ENCODE results near the gene LRCH2.

Gene LRCH2

DNA sequence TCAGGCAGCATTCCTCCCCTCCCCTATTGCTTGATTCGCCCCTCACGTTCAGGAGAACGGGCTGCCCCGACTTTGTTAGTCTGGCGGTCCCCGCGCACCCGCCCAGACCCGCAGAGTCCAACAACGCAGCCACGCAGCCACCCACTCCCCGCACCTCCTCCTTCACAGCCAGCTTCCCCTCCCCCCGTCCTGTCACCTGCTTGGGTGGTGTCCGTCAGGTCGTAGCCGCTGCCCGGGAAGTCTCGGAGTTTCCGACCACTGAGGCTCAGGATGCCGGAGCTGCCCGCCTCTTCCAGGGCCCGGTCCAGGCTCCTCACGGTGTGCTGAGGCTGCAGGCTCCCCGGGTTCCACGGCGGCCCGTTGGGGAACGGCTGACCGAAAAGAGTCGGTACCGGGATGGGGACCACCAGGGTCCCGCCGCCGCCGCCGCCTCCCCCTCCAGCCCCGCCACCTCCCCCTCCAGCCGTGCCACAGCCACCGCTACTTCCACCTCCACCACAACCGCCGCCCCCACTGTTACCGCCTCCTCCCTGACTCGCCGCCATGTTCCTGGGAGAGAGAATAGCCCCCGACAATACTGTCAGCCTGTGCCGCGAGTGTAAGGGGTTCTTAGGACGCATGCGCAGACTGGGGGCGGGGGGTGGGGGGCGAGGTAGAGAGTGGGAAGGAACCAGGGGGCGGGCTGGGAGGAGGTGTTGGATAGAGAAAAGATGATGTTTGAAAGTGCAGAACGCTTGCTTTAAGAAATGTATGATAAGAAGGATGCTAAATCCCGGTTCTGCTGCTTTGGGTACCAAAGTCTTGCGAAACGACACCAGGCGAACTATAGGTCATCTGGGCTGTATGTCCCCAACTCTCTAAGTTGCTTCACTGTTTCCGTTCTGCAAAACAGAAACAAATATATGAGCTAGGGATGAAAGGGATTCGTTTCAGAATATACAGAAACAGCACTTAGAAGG is at the start of gene LRCH2:
Gene LRCH2, minus strand, starts transcription at position 600 of the 959 bp plus-strand sequence. Its CDS starts 55 bp downstream, at position 545.
- TF ChIP-seq NFIC (IDR thresholded peaks at IDR 0.05) (no peak), RAD21 (IDR thresholded peaks at IDR 0.05; ENCODE audit: low read depth) (no peak), CEBPB (IDR thresholded peaks at IDR 0.05) (no peak), MAX (IDR thresholded peaks at IDR 0.05) (no peak), TCF12 (IDR thresholded peaks at IDR 0.05; ENCODE audit: low read depth) (no peak), EP300 (IDR thresholded peaks at IDR 0.05; ENCODE audit: borderline replicate concordance) (no peak), FOXM1 (IDR thresholded peaks at IDR 0.05; ENCODE audit: borderline replicate concordance, low read depth) (no peak)

DNA sequence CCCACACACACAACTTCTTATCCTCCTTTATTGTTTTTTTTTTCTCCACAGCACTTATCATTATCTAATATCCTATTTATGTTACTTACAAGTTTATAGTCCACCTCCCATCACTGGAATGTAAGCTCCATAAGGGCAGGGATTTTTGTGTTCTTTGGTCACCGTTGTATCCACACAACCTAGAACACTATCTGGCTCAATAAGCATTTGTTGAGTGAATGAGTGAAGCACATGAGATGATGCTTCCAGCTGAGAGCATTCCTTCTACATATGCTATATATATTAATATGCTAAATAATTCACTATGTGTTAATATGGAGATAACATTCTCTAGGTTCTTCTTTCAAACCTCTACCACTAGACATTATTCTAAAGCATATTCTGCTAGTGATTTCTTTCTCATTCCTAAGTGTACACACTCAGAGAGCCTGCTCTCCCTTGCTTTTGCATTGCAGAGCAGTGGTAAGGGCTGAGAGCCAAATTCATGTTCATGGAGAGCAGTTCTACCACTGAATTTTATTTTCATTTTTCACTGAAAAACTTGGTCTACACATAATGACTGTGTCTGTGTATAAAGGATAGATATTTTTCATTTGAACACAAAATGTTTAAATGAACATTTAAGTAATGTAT is 35.3 kb upstream of the LRCH2 start:
- TF ChIP-seq REST (IDR thresholded peaks at IDR 0.05; ENCODE audit: low read depth), result no peak
- TF ChIP-seq TAF1 (IDR thresholded peaks at IDR 0.05; ENCODE audit: low read depth), result no peak
- no peak for TF ChIP-seq RAD21 (IDR thresholded peaks at IDR 0.05; ENCODE audit: low read depth)
- TF ChIP-seq CEBPB (IDR thresholded peaks at IDR 0.05), result no peak
- TF ChIP-seq TEAD4 (IDR thresholded peaks at IDR 0.05), result no peak
- TF ChIP-seq ZBTB7A (IDR thresholded peaks at IDR 0.05; ENCODE audit: low read depth), result no peak
- TF ChIP-seq EP300 (IDR thresholded peaks at IDR 0.05; ENCODE audit: borderline replicate concordance), result no peak

GRCh38 chrX:115268421-115268820 is 34.5 kb upstream of the LRCH2 start:
- peak; percentile 11; the same call in 1 of the 2 replicates for TF ChIP-seq RAD21 (IDR thresholded peaks at IDR 0.05; ENCODE audit: low read depth)
- no peak for TF ChIP-seq ZBTB7A (IDR thresholded peaks at IDR 0.05; ENCODE audit: low read depth)
- no peak for TF ChIP-seq YY1 (IDR thresholded peaks at IDR 0.05; ENCODE audit: low read depth)
- no peak for TF ChIP-seq REST (IDR thresholded peaks at IDR 0.05; ENCODE audit: low read depth)
- no peak for TF ChIP-seq CREB1 (IDR thresholded peaks at IDR 0.05; ENCODE audit: low read depth)
- TF ChIP-seq EGR1 (IDR thresholded peaks at IDR 0.05), result no peak
- TF ChIP-seq USF1 (IDR thresholded peaks at IDR 0.05), result no peak
- TF ChIP-seq EP300 (IDR thresholded peaks at IDR 0.05; ENCODE audit: borderline replicate concordance), result no peak
- no peak for TF ChIP-seq TAF1 (IDR thresholded peaks at IDR 0.05; ENCODE audit: low read depth)

DNA sequence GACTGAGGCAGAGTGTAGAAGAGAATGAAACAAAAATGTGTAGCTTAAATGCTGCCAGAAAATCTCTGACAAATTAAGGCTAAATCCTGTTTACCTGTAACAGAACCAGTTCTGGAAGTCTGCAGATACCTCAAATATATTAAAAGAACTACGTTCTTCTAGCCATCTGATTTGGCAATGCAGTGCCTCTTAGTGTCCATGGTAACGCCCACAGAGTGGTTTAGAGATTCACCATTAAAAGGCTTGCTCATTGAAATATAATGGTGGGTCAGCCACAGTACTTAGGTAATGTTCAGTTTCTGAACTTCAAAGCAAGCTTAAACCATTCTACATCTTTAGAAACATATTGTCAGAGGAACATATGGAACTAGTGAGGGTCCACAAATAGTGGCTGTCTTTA is 32.4 kb upstream of the LRCH2 start:
- TF ChIP-seq ZBTB7A (IDR thresholded peaks at IDR 0.05; ENCODE audit: low read depth), result no peak

GRCh38 chrX:115264009-115264408 is 30.1 kb upstream of the LRCH2 start:
- TF ChIP-seq ZBTB7A (IDR thresholded peaks at IDR 0.05; ENCODE audit: low read depth) (no peak), RAD21 (IDR thresholded peaks at IDR 0.05; ENCODE audit: low read depth) (no peak), TAF1 (IDR thresholded peaks at IDR 0.05; ENCODE audit: low read depth) (no peak), TCF12 (IDR thresholded peaks at IDR 0.05; ENCODE audit: low read depth) (no peak), TEAD4 (IDR thresholded peaks at IDR 0.05) (no peak), USF1 (IDR thresholded peaks at IDR 0.05) (no peak), MAX (IDR thresholded peaks at IDR 0.05) (no peak), FOXM1 (IDR thresholded peaks at IDR 0.05; ENCODE audit: borderline replicate concordance, low read depth) (no peak), REST (IDR thresholded peaks at IDR 0.05; ENCODE audit: low read depth) (no peak), NFIC (IDR thresholded peaks at IDR 0.05) (no peak), EP300 (IDR thresholded peaks at IDR 0.05; ENCODE audit: borderline replicate concordance) (no peak), CREB1 (IDR thresholded peaks at IDR 0.05; ENCODE audit: low read depth) (no peak), YY1 (IDR thresholded peaks at IDR 0.05; ENCODE audit: low read depth) (no peak), EGR1 (IDR thresholded peaks at IDR 0.05) (no peak), CEBPB (IDR thresholded peaks at IDR 0.05) (no peak)
